Measurements from ENCODE around the gene CBFA2T2. TPM values are rescaled to one million over a fixed set of nuclear protein-coding genes. Genes with fewer than 3 reads are reported as not detected.

Gene CBFA2T2
- total RNA-seq, 1 experiment from 2014 or later, result 16.3 TPM

Other genes starting within 250 kb of the CBFA2T2 start
- gene BPIFB1, start 206.9 kb upstream of the CBFA2T2 start, total RNA-seq (2021; ENCODE audit: unreplicated experiment), result 0.10 TPM
- 34.8 TPM for gene CDK5RAP1, start 88.6 kb upstream of the CBFA2T2 start, total RNA-seq (2021; ENCODE audit: unreplicated experiment)
- 12.0 TPM for gene SNTA1, start 46.3 kb upstream of the CBFA2T2 start, total RNA-seq (2021; ENCODE audit: unreplicated experiment)
- not detected for gene C20orf144, start 172.2 kb downstream of the CBFA2T2 start, total RNA-seq (2021; ENCODE audit: unreplicated experiment)
- gene ACTL10, start 176.8 kb downstream of the CBFA2T2 start, total RNA-seq (2021; ENCODE audit: unreplicated experiment), result not detected
- 46.4 TPM for gene NECAB3, start 184.3 kb downstream of the CBFA2T2 start, total RNA-seq (2021; ENCODE audit: unreplicated experiment)
- 64.2 TPM for gene E2F1, start 196.3 kb downstream of the CBFA2T2 start, total RNA-seq (2021; ENCODE audit: unreplicated experiment)
- gene PXMP4, start 230.2 kb downstream of the CBFA2T2 start, total RNA-seq (2021; ENCODE audit: unreplicated experiment), result 12.0 TPM
- 7.7 TPM for gene ZNF341, start 241.9 kb downstream of the CBFA2T2 start, total RNA-seq (2021; ENCODE audit: unreplicated experiment)

Measured in Panc1 (cell line).